ENCODE measurements around the gene FAM110C.

DNA sequence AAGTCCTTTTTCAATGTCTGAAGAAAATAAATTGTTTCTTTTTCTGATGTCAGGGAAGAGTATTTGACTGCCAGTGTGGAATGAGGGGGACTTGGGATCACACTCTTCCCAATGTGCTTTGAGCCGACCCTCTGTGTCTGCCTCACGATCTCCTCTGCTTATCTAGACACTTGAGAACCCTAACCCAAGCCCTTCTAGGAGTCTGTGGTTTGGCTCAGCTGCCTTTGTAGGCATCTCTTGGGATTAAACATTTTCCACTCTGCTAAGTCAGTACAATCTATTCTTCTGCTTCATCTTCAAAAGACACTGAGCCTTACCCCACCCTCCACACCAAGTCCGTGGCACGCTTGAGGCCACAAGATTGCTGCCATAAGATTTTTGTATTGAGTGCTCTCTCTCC, 19.4 kb downstream of the FAM110C start:
- TF ChIP-seq CTCF (IDR thresholded peaks at IDR 0.05; ENCODE audit: low read depth, low read length, poor library complexity, severe bottlenecking) (no peak), EZH2phosphoT487 (IDR thresholded peaks at IDR 0.05; ENCODE audit: borderline replicate concordance, low read length) (no peak)
